Lower leg skin (tissue), 3 donors: ENCODE measurements around the gene C8G.

Experiments
- POLR2A ChIP-seq, 2 donors: fragments of 450-650 bp; IDR thresholded peaks; one replicate each; pipeline ENCODE4 v1.6.1; 2016 to 2017; ENCODE audit warnings: antibody characterized with exemption in 2 of 2, mild to moderate bottlenecking in 1 of 2, moderate library complexity in 1 of 2
- TF ChIP-seq, protein P1 (sequence below), 3 donors: fragments of 450-650 bp; IDR thresholded peaks; one replicate each; pipeline ENCODE4 v1.5.1; 2016; ENCODE audit warnings: antibody characterized with exemption in 3 of 3, mild to moderate bottlenecking in 3 of 3, moderate library complexity in 2 of 3

DNA sequence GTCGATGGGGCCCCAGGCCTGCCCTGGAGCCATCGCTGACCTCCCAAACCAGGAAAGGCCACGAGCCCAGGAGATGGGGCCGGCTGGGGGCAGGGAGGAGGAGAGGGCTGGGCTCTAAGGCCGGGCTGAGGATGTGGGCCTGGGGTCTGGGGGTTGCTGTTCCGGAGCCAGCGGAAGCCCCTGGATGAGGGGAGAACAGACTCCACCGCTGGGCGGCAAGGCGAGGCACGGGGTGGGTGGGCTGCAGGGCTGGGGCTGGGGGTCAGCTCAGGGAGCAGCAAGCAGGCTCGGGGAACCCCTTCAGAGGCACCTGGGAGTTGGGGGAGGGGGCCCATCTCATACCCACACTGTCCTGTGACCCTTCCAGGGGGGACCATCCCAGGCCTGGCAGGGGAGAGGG lies 18.7 kb downstream of the C8G start:
- TF ChIP-seq, protein P1, sequence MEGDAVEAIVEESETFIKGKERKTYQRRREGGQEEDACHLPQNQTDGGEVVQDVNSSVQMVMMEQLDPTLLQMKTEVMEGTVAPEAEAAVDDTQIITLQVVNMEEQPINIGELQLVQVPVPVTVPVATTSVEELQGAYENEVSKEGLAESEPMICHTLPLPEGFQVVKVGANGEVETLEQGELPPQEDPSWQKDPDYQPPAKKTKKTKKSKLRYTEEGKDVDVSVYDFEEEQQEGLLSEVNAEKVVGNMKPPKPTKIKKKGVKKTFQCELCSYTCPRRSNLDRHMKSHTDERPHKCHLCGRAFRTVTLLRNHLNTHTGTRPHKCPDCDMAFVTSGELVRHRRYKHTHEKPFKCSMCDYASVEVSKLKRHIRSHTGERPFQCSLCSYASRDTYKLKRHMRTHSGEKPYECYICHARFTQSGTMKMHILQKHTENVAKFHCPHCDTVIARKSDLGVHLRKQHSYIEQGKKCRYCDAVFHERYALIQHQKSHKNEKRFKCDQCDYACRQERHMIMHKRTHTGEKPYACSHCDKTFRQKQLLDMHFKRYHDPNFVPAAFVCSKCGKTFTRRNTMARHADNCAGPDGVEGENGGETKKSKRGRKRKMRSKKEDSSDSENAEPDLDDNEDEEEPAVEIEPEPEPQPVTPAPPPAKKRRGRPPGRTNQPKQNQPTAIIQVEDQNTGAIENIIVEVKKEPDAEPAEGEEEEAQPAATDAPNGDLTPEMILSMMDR (IDR thresholded peaks at IDR 0.05): no peak
- no peak for TF ChIP-seq POLR2A (IDR thresholded peaks at IDR 0.05)
